BLaER1 treated with 17β-estradiol and CSF1 and Interleukin-3, amounts not matched to agents 10 nM and 100 nM (cell line): Measurements from ENCODE around the gene ENO3.

Experiments used
- H3K27ac ChIP-seq, 11 experiments: shearing (Covaris generic); formaldehyde crosslinking; 2 replicates each; pipeline ENCODE4 v1.8.1; 2022
- H3K27me3 ChIP-seq, 11 experiments: shearing (Covaris generic); formaldehyde crosslinking; 2 replicates each; pipeline ENCODE4 v1.8.1; 2022
- H3K36me3 ChIP-seq, 11 experiments: shearing (Covaris generic); formaldehyde crosslinking; 2 replicates each; pipeline ENCODE4 v1.8.1; 2022
- H3K4me1 ChIP-seq, 10 experiments: shearing (Covaris generic); formaldehyde crosslinking; 2 replicates each; pipeline ENCODE4 v1.8.1; 2022
- H3K4me2 ChIP-seq, 11 experiments: shearing (Covaris generic); formaldehyde crosslinking; 2 replicates each; pipeline ENCODE4 v1.8.1; 2022
- H3K4me3 ChIP-seq, 10 experiments: shearing (Covaris generic); formaldehyde crosslinking; 2 replicates each; pipeline ENCODE4 v1.8.1; 2022
- H3K9ac ChIP-seq, 11 experiments: shearing (Covaris generic); formaldehyde crosslinking; 2 replicates each; pipeline ENCODE4 v1.8.1; 2022
- H3K9me3 ChIP-seq, 11 experiments: shearing (Covaris generic); formaldehyde crosslinking; replicated peaks in 1 of 11; 2 replicates each; pipeline ENCODE4 v1.8.1; 2022
- H4K20me1 ChIP-seq, 11 experiments: shearing (Covaris generic); formaldehyde crosslinking; 2 replicates each; pipeline ENCODE4 v1.8.1; 2022
- Cebpa-rat ChIP-seq, 11 experiments: shearing (Covaris generic); IDR thresholded peaks; 2 replicates each; pipeline ENCODE4 v1.8.1; 2022

Gene ENO3

GRCh38 chr17:4965311-4965986 lies 14.5 kb downstream of the ENO3 start:
- peaks cover 21 to 58% (median 37%) of the 10 kb centered on the region in 11 experiments for H3K36me3 ChIP-seq
- H3K9me3 ChIP-seq, result no peaks in the 10 kb centered on the region
- no peaks in the 10 kb centered on the region for H4K20me1 ChIP-seq
- peak overlapping the region in 7 of 11 experiments; percentile 84 to 92 (median 88); a peak in 10 of 22 replicates for H3K9ac ChIP-seq
- peak in 1 of 11 experiments; percentile 26; a peak in 1 of 22 replicates for TF ChIP-seq Cebpa-rat (IDR thresholded peaks at IDR 0.05)
- peaks cover 36 to 69% (median 47%) of the 10 kb centered on the region in 10 experiments for H3K4me1 ChIP-seq
- peak overlapping the region in 6 of 10 experiments; percentile 57 to 79 (median 69); a peak in 7 of 20 replicates for H3K4me3 ChIP-seq
- H3K27ac ChIP-seq, result peak overlapping the region in 5 of 11 experiments; percentile 80 to 93 (median 90); a peak in 7 of 22 replicates
- no peaks in the 10 kb centered on the region for H3K27me3 ChIP-seq
- peak overlapping the region; percentile 84 to 99 (median 96) for H3K4me2 ChIP-seq

- Histone ChIP-seq H3K4me1 (peaks cover 31 to 71% (median 40%) of the 10 kb centered on the region in 10 experiments), H3K36me3 (peaks cover 31 to 63% (median 44%) of the 10 kb centered on the region in 11 experiments), H4K20me1 (no peaks in the 10 kb centered on the region), H3K4me3 (peak overlapping the region; percentile 57 to 79 (median 70)), H3K27ac (peak overlapping the region; percentile 77 to 93 (median 90)), H3K9me3 (no peaks in the 10 kb centered on the region), H3K4me2 (peak overlapping the region; percentile 92 to 99 (median 98)), H3K9ac (peak overlapping the region; percentile 84 to 92 (median 88)), H3K27me3 (no peaks in the 10 kb centered on the region)
- TF ChIP-seq Cebpa-rat (IDR thresholded peaks at IDR 0.05), result no peak
Observed at GRCh38 chr17:4966844-4967538, 16.1 kb downstream of the ENO3 start.

DNA sequence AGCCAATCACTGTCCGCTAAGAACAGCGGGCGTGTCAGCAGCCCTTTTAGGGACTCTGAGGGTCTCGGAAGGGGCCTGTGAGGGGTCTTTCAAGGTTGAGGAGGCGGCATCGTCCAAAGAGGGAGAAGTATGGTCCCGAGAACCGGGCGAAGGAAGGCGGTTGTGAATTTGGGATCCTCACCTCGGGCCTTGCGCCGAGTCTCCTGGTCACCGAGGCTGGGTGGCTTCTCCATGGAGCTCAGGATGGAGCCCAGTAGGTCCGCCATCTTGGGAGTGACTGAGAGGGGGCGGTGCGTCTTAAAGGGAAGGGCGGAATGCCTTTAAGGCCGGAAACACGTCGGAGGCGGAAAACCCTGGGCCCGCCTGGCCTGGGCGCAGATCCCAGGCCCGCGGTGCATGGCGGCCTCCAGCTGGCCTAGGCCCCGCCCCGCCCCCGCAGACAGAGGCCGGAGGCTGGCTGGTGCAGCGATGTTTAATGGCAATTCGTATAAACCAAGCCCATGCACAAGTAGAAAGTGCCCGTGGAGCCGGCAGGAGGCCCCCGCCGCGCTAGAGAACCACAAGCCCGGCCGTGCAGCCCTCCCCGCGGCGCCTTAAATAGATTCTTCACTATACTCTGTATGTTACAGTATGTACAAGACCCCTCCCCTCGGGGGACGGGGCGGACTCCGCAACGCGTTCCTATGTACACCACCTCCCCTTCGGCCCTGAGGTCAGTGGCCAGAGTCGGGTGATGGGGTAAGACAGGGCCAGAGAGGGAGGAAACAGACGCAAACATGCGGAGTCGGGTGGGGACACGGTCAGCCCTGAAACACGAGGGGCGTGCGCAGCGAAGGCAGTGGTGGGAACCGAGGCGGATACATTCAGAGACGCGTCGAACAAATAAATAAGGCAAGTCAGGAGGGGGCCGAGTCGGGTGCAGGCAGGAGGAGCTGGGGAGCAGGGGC lies 16.9 kb downstream of the ENO3 start, which contains the start of gene SPAG7:
Gene SPAG7, minus strand, starts transcription at position 279 of the 947 bp plus-strand sequence. Its CDS starts 13 bp downstream, at position 266.
- H3K4me3 ChIP-seq, result peak within 1 kb of the TSS; percentile 57 to 79 (median 70)
- H3K27me3 ChIP-seq, result no peaks in the 10 kb centered on the region
- H3K4me2 ChIP-seq, result peak within 1 kb of the TSS; percentile 92 to 100 (median 98)
- H4K20me1 ChIP-seq, result no peaks in the 10 kb centered on the region
- peak within 1 kb of the TSS; percentile 84 to 92 (median 88) for H3K9ac ChIP-seq
- no peak for TF ChIP-seq Cebpa-rat (IDR thresholded peaks at IDR 0.05)
- peaks cover 31 to 78% (median 41%) of the 10 kb centered on the region in 10 experiments for H3K4me1 ChIP-seq
- peaks cover 37 to 63% (median 49%) of the 10 kb centered on the region in 11 experiments for H3K36me3 ChIP-seq
- no peaks in the 10 kb centered on the region for H3K9me3 ChIP-seq
- peak within 1 kb of the TSS; percentile 77 to 93 (median 90) for H3K27ac ChIP-seq

DNA sequence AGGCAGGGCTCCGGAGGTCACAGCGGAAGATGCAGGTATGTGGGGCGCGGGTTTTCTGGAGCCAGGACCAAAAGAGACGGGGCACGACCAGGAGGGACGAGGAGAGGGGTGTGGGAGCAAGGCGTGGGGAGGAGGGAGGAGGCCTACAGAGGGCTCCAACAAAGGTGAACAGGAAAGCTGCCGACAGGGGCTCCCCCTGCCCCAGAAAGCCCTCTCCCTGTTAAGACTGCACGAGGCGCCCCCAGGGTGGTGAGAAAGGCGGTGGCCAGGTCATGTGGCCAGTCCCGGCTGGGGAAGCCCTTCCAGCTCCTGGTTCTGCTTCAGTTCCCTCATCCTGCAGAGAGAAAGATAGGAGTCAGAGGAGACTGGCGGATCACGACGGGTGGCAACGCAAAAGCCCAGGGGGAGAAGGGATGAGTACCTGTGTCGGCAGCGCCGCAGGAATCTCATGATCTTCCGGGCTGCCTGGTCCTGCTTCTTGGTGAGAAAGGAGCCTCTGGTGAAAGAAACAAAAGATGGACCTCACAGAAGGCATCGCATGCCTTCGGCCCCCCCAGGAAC lies 17.6 kb downstream of the ENO3 start:
- Histone ChIP-seq H3K9ac (peak overlapping the region; percentile 84 to 92 (median 88)), H3K27ac (peak overlapping the region; percentile 77 to 93 (median 90)), H3K36me3 (peaks cover 40 to 66% (median 52%) of the 10 kb centered on the region in 11 experiments), H3K27me3 (no peaks in the 10 kb centered on the region), H3K4me2 (peak overlapping the region; percentile 91 to 100 (median 98)), H3K4me1 (peaks cover 31 to 83% (median 47%) of the 10 kb centered on the region in 10 experiments), H3K4me3 (peak overlapping the region; percentile 57 to 79 (median 70)), H3K9me3 (no peaks in the 10 kb centered on the region), H4K20me1 (no peaks in the 10 kb centered on the region; a peak in 1 of 22 replicates)
- no peak for TF ChIP-seq Cebpa-rat (IDR thresholded peaks at IDR 0.05)

DNA sequence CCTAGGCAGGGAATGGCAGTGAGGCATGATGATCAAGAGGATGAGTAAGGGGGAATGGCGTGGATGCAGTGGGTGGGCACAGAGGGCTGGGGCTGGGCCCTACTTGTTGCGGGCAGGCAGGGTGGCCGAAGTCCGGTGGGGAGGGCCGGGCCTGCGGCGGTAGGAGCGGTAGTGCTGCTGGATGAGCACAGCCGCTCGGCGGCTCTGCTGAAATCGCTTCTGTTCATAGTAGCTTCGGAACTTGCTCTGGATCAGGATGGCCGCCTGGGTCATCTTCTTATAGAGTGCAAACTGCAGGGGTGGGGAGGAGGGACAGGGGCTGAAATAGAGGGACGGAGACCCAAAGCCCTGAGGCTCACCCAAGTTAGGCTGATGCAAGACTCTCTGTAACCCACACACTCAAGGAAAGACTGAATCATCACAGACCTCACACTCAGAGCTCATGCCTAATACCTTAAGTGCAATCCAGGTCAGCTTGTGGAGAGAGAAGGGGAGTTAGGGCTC lies 18.2 kb downstream of the ENO3 start:
- Histone ChIP-seq H3K9ac (peak overlapping the region; percentile 84 to 92 (median 88)), H3K9me3 (no peaks in the 10 kb centered on the region), H3K4me2 (peak overlapping the region; percentile 91 to 100 (median 98)), H3K27ac (peak overlapping the region; percentile 77 to 93 (median 90)), H3K27me3 (no peaks in the 10 kb centered on the region), H3K4me1 (peaks cover 35 to 83% (median 53%) of the 10 kb centered on the region in 10 experiments), H3K36me3 (peaks cover 41 to 72% (median 58%) of the 10 kb centered on the region in 11 experiments), H3K4me3 (peak overlapping the region; percentile 57 to 79 (median 70); a peak in 16 of 20 replicates), H4K20me1 (no peaks in the 10 kb centered on the region; a peak in 1 of 22 replicates)
- TF ChIP-seq Cebpa-rat (IDR thresholded peaks at IDR 0.05), result no peak

DNA sequence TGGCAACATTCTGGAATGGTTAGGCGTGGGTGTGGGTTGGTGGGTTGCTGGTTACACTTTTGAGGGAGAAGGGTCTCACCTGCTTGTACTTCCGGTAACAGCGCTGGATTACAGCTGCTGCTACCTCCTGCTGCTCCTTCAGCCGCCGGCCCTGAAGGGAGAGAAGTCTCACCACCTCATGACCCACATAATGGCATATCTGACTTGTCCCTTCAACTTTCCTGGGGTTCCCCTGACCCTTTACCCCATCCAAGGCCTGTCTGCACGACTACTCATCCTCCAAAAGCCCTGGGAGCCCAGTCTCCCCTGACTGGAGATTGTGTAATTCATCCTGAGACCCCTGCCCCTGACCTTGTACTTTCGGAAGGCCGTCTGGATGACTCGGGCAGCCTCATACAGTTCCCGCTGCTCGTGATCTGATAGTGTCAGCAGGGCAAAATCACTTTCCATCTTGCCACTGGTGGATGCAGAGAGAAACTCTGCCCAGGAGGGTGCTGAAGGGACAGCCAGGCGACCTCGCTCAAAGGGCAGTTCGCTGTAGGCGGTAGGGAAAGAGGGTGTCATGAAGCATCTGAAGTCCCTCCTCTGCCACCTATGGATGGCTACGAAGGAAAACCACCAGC lies 18.7 kb downstream of the ENO3 start:
- peak overlapping the region in 5 of 10 experiments; percentile 69 to 79 (median 70); a peak in 3 of 20 replicates for H3K4me3 ChIP-seq
- H4K20me1 ChIP-seq, result no peaks in the 10 kb centered on the region; a peak in 1 of 22 replicates
- no peaks in the 10 kb centered on the region for H3K9me3 ChIP-seq
- H3K4me2 ChIP-seq, result peak overlapping the region; percentile 91 to 100 (median 98)
- peak overlapping the region; percentile 16 to 92 (median 88); a peak in 19 of 22 replicates for H3K9ac ChIP-seq
- no peak for TF ChIP-seq Cebpa-rat (IDR thresholded peaks at IDR 0.05)
- peaks cover 38 to 83% (median 57%) of the 10 kb centered on the region in 10 experiments for H3K4me1 ChIP-seq
- peak overlapping the region in 10 of 11 experiments; percentile 5 to 93 (median 88); a peak in 13 of 22 replicates for H3K27ac ChIP-seq
- no peaks in the 10 kb centered on the region for H3K27me3 ChIP-seq
- H3K36me3 ChIP-seq, result peaks cover 46 to 75% (median 60%) of the 10 kb centered on the region in 11 experiments

- no peak for TF ChIP-seq Cebpa-rat (IDR thresholded peaks at IDR 0.05)
- Histone ChIP-seq H3K27ac (peak overlapping the region in 4 of 11 experiments; percentile 16 to 92 (median 84); a peak in 4 of 22 replicates), H3K4me3 (no peak overlapping the region), H3K36me3 (peaks cover 41 to 75% (median 63%) of the 10 kb centered on the region in 11 experiments), H3K27me3 (no peaks in the 10 kb centered on the region), H3K9me3 (no peaks in the 10 kb centered on the region), H4K20me1 (no peaks in the 10 kb centered on the region; a peak in 1 of 22 replicates), H3K4me1 (peaks cover 38 to 82% (median 55%) of the 10 kb centered on the region in 10 experiments), H3K4me2 (peak overlapping the region in 4 of 11 experiments; percentile 94 to 100 (median 99); a peak in 4 of 22 replicates), H3K9ac (peak overlapping the region; percentile 12 to 92 (median 86); a peak in 9 of 22 replicates)
Observed at GRCh38 chr17:4970273-4970672, 19.4 kb downstream of the ENO3 start.
